AG09319 (cell line): ENCODE results near the gene NLGN1.

Experiments
- DNase-seq: peaks from one replicate; pipeline ENCODE4 v3.0.0-alpha.2; 2010; ENCODE audit warnings: low read depth; ENCODE audit errors: extremely low read depth
- TF ChIP-seq, protein P1 (sequence below): IDR thresholded peaks from 2 replicates; pipeline ENCODE4 v1.5.1; 2011; ENCODE audit warnings: low read depth, mild to moderate bottlenecking, inconsistent platforms, low read length, moderate library complexity

Gene NLGN1

DNA sequence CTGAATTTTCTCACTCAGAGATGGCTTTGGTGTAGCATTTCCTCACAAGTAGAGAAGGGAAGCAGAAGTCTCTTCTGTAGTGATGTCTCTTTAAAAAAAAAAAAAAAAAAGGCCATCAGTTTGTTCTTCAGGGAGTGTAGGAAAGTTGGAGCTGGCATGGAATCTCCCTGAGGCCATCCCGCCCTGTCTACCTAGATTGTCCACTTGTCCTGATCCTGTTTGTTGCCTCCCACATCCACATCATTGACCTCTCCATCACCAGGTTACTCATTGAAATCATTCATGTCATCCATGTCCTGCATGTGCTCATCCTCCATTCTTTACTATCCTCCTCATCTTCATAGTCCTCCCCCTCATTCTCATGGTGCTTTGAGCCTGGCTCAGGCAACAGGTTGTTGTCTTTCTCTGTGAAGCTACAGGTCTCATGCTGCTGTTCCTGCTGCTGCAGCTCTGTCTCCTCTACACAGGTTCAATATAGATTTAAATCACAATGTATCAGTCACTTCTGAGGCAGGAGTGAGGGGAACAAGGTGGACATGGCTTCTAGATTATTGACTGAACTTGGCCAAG, 905.3 kb downstream of the NLGN1 start:
- TF ChIP-seq, protein P1, sequence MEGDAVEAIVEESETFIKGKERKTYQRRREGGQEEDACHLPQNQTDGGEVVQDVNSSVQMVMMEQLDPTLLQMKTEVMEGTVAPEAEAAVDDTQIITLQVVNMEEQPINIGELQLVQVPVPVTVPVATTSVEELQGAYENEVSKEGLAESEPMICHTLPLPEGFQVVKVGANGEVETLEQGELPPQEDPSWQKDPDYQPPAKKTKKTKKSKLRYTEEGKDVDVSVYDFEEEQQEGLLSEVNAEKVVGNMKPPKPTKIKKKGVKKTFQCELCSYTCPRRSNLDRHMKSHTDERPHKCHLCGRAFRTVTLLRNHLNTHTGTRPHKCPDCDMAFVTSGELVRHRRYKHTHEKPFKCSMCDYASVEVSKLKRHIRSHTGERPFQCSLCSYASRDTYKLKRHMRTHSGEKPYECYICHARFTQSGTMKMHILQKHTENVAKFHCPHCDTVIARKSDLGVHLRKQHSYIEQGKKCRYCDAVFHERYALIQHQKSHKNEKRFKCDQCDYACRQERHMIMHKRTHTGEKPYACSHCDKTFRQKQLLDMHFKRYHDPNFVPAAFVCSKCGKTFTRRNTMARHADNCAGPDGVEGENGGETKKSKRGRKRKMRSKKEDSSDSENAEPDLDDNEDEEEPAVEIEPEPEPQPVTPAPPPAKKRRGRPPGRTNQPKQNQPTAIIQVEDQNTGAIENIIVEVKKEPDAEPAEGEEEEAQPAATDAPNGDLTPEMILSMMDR: no peak
- no peak for DNase-seq

DNA sequence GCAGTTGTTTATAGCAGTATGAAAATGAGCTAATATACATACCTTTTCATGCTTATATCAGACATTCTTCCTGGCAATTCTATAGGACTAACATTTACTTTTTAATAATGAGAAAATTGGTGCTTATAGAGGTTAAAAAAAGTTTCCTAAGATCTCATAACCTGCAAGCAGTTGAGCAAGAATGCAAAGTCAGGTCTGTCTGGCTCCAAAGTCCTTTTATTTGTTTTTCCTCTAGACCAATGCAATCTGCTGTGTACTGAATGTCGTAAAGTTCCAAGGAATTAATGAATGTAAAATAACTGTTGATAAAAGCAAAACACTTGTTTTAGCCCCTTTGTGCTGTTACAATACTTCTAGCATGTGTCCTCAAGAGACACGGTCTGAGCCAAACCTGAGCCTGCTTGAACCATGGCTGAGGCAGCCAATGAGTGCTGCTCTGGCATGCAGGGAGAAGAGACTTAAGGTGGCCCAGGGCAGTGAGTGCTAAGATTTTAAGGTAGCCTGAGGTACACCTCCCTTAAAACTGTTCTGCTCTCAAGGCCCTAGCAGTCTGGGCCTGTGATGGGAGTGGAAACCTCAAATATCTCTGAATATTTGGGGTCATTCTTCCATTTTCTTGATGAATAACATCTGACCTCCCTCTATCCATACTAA, 906.5 kb downstream of the NLGN1 start:
- TF ChIP-seq, protein P1: no peak
- no peak for DNase-seq

DNA sequence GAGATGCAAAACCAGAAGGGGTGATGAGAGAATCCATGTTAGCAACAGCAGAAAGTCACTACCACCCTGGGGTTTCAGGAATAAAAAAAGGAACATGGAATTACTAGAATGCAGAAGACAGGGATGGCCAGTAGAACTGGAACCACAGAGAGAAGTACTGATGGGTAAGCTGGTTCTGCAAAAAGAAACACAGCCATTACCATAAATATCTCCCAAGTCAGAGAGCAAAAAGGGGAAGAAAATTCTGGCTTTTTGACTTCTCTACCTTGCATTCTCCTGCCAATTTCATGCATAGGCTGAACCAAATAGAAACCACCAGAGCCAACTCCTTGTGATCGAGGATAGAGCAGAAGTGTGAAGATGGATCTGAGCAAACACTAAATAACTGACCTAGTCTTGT, 911.2 kb downstream of the NLGN1 start:
- no peak for DNase-seq
- TF ChIP-seq, protein P1: no peak

DNA sequence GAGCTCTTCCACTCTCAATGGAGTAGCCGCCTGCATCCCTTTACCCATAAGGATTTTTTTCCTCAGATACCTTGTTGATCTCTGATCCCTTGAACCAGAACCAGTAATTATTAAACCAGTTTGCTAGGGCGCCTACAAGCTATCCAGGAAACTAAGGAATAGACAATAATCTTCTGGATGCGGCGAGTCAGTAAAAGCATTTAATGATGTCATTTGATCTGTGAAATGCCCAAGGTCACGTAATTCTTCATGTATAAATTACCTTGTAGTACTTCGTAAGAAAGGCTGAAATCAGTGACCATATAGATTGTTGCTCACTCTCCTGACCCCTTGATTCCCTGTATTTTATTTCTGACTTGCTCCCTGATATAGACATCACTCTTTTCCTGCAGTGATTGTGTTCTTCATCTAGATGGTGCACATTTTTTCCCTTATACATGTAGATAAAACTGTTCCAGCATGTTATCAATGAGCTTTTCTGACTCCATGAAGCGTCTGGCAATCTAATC, 913.0 kb downstream of the NLGN1 start:
- TF ChIP-seq, protein P1: no peak

DNA sequence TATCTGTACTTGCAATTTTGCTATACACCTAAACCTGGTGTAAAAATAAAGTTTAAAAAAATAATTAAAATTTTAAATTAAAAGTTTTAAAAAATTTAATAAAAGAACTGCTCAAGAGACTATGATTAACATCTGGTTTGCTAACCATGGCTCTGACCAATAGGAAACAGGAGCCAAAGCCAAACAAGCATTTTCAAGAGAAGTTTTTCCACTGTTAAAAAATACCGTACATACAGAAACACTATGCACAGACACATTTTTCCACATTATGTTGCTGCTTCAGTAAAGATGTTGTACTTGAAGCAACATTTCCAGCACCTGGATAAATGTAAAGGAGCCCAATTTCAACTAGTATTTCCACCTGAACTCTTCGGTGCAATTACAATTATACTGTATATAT, 917.7 kb downstream of the NLGN1 start:
- DNase-seq: no peak
- TF ChIP-seq, protein P1: no peak

More for the DNA sequence above, 913.0 kb downstream of the NLGN1 start:
- DNase-seq: no peak

DNA sequence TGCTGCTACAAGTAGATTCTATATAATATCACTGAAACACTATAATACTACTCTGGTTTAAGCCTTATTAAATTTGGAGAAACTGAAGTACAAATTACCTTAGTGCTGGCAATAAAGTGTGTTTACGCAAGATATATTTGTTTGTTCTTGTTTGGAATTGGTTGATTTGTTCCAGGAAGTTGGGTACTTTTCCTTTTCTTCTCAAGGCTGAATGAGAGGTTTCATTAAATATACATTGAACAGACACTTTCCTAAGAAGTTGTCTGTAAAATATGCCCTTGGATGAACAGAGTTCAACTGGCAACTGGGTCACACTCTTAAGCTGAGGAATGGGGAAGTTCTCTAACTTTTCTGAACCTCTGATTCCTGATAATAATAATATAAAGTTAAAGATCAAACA, 919.5 kb downstream of the NLGN1 start:
- TF ChIP-seq, protein P1: no peak

DNA sequence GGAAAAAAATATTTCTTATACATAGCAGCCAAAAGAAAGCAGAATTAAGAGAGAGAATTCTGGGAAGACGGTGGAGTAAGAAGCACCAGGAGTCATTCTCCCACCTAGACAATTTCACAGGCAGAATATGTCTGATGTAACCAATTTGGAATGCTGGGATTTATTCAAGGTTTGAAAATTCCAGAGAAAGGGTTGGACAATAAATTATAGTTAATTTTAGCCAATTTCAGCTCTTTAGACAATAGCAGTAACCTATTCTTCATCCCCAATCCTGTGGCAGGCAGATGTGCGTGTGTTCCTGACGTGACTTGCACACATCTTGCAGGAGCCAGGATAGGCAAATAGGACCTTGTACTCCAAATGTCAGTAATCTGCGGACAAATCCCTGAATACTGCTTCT, 920.6 kb downstream of the NLGN1 start:
- no peak for DNase-seq
- TF ChIP-seq, protein P1: no peak

More for the DNA sequence above, 919.5 kb downstream of the NLGN1 start:
- DNase-seq: no peak
